Esophagus squamous epithelium (tissue), 5 donors: ENCODE measurements around the gene EDDM13. TPM values are rescaled to one million over a fixed set of nuclear protein-coding genes. Genes with fewer than 3 reads are reported as not detected.
"Not testable (repeated sequence)": the region's sequence is repeated elsewhere in the genome, so short reads cannot be mapped to it uniquely, and the experiment has no call there.

Source experiments
- DNase-seq: peaks from one replicate; lab custom pipeline; 2025; lab: John Stamatoyannopoulos, UW
- H3K27ac ChIP-seq, 4 donors: fragments of 200-600 bp; sonication (generic); one replicate each; pipeline ENCODE4 v1.5.1; 2016 to 2019; ENCODE audit warnings: mild to moderate bottlenecking in 1 of 4
- H3K27me3 ChIP-seq, 4 donors: fragments of 200-600 bp; sonication (generic); 1 replicate in 3 of 4; 2 replicates in 1 of 4; pipeline versions ENCODE4 v1.5.1 to v1.6.0; 2017 to 2021; ENCODE audit warnings: antibody characterized with exemption in 1 of 4
- H3K36me3 ChIP-seq, 3 donors: fragments of 200-600 bp; sonication (generic); one replicate each; pipeline ENCODE4 v1.5.1; 2016 to 2019
- H3K4me1 ChIP-seq, 3 donors: fragments of 200-600 bp; sonication (generic); one replicate each; pipeline ENCODE4 v1.5.1; 2017 to 2019
- H3K4me3 ChIP-seq, 4 donors: fragments of 200-600 bp; sonication (generic); 1 replicate in 3 of 4; 2 replicates in 1 of 4; pipeline ENCODE4 v1.5.1; 2016 to 2019; ENCODE audit warnings: mild to moderate bottlenecking in 2 of 4, moderate library complexity in 1 of 4
- H3K9me3 ChIP-seq, 3 donors: fragments of 200-600 bp; sonication (generic); one replicate each; pipeline ENCODE4 v1.5.1; 2016 to 2019
- POLR2A ChIP-seq, 4 donors: fragments of 450-650 bp; IDR thresholded peaks; one replicate each; pipeline ENCODE4 v1.6.1; 2017; ENCODE audit warnings: antibody characterized with exemption in 4 of 4, mild to moderate bottlenecking in 4 of 4, moderate library complexity in 3 of 4
- whole genome bisulfite sequencing, 2 donors: methylation state at CpG; one replicate each; pipeline ENCODE4 v1.1.5; 2018; 5-methylcytosine and 5-hydroxymethylcytosine counted together
- intact Hi-C: fragments of 100-400 bp; cut with DNase I; formaldehyde crosslinking; loops from one replicate; pipeline ENCODE4 v1.15.0; 2022
- total RNA-seq, 4 donors: library from RNA; depleted of rRNA; stranded (reverse); fragments of >200 nt; gene quantifications; one replicate each; pipeline ENCODE4 v1.1.0, GENCODE V29; 2016
- TF ChIP-seq, protein P1 (sequence below), 6 experiments: fragments of 450-650 bp in 4 of 6; fragments of 200-600 bp in 2 of 6; sonication (generic) in 2 of 6; IDR thresholded peaks; one replicate each; pipeline ENCODE4 v1.5.1; 2016 to 2019; ENCODE audit warnings: antibody characterized with exemption in 6 of 6, mild to moderate bottlenecking in 4 of 6, moderate library complexity in 4 of 6
- donor health status: DM: yes; HTN: yes; CAD: no.

EDDM13 gene
- total RNA-seq, 4 donors from 2014 or later = 0.95 to 2.4 TPM; not detected in 2

DNA sequence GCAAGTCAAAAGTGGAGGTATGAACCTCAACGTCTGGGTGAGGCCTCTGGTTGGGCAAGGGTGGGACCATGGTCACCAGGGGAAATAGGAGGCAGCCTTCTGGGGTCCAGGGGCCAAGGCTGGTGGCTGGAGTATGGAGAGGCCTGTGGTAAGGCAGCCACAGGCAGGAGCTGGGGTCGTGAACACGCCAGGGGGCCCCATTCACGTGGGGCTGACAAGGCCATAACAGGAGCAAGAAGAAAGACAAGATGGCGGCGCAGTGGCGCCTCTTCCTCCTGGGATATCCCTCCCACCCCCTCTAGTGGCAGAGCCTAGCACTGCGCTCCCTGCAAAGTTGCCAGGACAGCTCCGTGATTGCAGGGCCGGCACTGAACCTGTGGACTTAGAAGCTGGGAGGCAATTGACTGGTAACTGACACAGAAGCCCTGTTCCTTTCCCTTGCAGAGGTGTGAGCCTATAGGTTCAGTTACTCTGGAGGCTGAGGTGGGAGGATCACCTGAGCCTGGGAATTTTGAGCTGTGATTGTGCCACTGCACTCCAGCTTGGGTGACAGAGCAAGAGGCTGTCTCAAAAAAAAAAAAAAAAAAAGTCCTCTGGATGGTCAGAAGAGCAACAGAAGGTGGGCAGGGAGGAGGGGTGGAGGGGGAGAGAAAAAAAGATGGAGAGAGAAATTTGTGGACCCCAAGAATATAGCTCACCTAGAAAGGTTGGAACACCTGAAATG lies 19.7 kb upstream of the EDDM13 start:
- peak; percentile 5 for DNase-seq
- intact Hi-C loops = no loop called here
- 30 to 44% methylated on average over 10 of the region's 10 CpGs for WGBS, 2 donors
- H3K27ac ChIP-seq = no peak overlapping the region
- peaks cover 0 to 1% (median 0%) of the 10 kb centered on the region in 4 donors for H3K27me3 ChIP-seq
- TF ChIP-seq, protein P1, sequence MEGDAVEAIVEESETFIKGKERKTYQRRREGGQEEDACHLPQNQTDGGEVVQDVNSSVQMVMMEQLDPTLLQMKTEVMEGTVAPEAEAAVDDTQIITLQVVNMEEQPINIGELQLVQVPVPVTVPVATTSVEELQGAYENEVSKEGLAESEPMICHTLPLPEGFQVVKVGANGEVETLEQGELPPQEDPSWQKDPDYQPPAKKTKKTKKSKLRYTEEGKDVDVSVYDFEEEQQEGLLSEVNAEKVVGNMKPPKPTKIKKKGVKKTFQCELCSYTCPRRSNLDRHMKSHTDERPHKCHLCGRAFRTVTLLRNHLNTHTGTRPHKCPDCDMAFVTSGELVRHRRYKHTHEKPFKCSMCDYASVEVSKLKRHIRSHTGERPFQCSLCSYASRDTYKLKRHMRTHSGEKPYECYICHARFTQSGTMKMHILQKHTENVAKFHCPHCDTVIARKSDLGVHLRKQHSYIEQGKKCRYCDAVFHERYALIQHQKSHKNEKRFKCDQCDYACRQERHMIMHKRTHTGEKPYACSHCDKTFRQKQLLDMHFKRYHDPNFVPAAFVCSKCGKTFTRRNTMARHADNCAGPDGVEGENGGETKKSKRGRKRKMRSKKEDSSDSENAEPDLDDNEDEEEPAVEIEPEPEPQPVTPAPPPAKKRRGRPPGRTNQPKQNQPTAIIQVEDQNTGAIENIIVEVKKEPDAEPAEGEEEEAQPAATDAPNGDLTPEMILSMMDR (IDR thresholded peaks at IDR 0.05) = peak; percentile 46 to 94 (median 80)
- TF ChIP-seq POLR2A (IDR thresholded peaks at IDR 0.05) = no peak
- H3K4me3 ChIP-seq = no peak overlapping the region
- no peaks in the 10 kb centered on the region for H3K4me1 ChIP-seq
- no peaks in the 10 kb centered on the region for H3K9me3 ChIP-seq
- no peaks in the 10 kb centered on the region for H3K36me3 ChIP-seq

GRCh38 chr19:56253737-56254136 lies 18.8 kb upstream of the EDDM13 start:
- H3K4me1 ChIP-seq = no peaks in the 10 kb centered on the region
- intact Hi-C loops = no loop called here
- no peak overlapping the region for H3K4me3 ChIP-seq
- WGBS, 2 donors = 33 to 37% methylated on average over 5 of the region's 5 CpGs
- H3K27ac ChIP-seq = no peak overlapping the region
- peaks cover 0 to 8% (median 0%) of the 10 kb centered on the region in 4 donors for H3K27me3 ChIP-seq
- H3K36me3 ChIP-seq = no peaks in the 10 kb centered on the region
- TF ChIP-seq, protein P1 (IDR thresholded peaks at IDR 0.05) = peak in 5 of 6 experiments; percentile 34 to 52 (median 41)
- no peak for TF ChIP-seq POLR2A (IDR thresholded peaks at IDR 0.05)
- H3K9me3 ChIP-seq = no peaks in the 10 kb centered on the region
- DNase-seq = no peak

GRCh38 chr19:56258272-56258671 lies 14.3 kb upstream of the EDDM13 start:
- DNase-seq = no peak
- Histone ChIP-seq H3K27me3 (peaks cover 0 to 8% (median 0%) of the 10 kb centered on the region in 4 donors), H3K36me3 (peaks cover 0 to 4% (median 0%) of the 10 kb centered on the region in 3 donors), H3K4me3 (no peak overlapping the region), H3K9me3 (no peaks in the 10 kb centered on the region), H3K4me1 (no peaks in the 10 kb centered on the region), H3K27ac (no peak overlapping the region)
- intact Hi-C loops = no loop called here
- TF ChIP-seq, protein P1 (IDR thresholded peaks at IDR 0.05) = no peak
- TF ChIP-seq POLR2A (IDR thresholded peaks at IDR 0.05) = no peak
- WGBS, 2 donors = 88 to 93% methylated on average over 5 to 9 of the region's 12 CpGs

- TF ChIP-seq POLR2A (IDR thresholded peaks at IDR 0.05) = no peak
- TF ChIP-seq, protein P1 (IDR thresholded peaks at IDR 0.05) = no peak
- Histone ChIP-seq H3K36me3 (peaks cover 0 to 5% (median 0%) of the 10 kb centered on the region in 3 donors), H3K27ac (no peak overlapping the region), H3K4me3 (no peak overlapping the region), H3K9me3 (no peaks in the 10 kb centered on the region), H3K4me1 (no peaks in the 10 kb centered on the region), H3K27me3 (peaks cover 0 to 8% (median 0%) of the 10 kb centered on the region in 4 donors)
- no peak for DNase-seq
- intact Hi-C loops = no loop called here
These were observed 11.4 kb upstream of the EDDM13 start for GRCh38 chr19:56261145-56261544.

DNA sequence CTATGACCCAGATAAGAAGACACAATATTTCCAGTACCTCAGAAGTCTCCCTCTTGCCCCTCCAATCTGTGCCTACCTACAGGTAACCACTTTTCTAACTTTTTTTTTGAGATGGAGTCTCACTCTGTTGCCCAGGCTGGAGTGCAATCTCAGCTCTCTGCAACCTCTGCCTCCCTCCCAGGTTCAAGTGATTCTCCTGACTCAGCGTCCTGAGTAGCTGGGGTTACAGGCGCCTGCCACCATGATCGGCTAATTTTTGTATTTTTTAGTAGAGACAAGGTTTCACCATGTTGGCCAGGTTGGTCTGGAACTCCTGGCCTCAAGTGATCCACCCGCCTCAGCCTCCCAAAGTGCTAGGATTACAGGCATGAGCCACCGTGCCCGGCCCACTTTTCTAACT lies 10.6 kb upstream of the EDDM13 start:
- intact Hi-C loops, H3K4me3 ChIP-seq, H3K27ac ChIP-seq, H3K9me3 ChIP-seq, H3K27me3 ChIP-seq, H3K4me1 ChIP-seq, H3K36me3 ChIP-seq, DNase-seq: not testable (repeated sequence)
- 89 to 91% methylated on average over 6 of the region's 6 CpGs for WGBS, 2 donors
